Activated CD8-positive, alpha-beta memory T cell treated with anti-CD3 and anti-CD28 coated beads, Interleukin-2, amount 50 U/mL, for 1 hour (primary cell): ENCODE results near the gene B9D1.

Experiments
- DNase-seq: peaks from one replicate; pipeline ENCODE4 v3.0.0-alpha.2; 2020; ENCODE audit errors: extremely low read depth

B9D1 gene

DNA sequence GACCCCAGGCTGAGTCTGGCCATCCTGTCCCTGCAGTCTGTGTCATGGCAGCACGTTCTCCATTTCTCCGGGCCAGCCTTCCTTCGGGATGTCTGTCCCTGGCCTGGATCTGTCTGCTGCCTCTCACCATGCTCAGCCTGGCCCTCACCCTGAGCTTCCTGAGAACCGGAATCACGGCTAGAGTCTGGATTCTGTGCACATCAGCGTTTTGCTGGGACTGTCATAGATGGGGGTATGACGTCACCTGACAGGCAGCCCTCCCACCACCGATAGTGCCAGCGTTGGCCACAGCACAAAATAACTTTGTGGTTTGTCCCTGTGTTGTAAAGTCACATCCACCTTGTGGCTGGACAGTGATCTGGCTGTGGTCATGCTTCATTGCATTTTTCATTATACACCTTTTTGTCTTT is 59.2 kb downstream of the B9D1 start:
- no peak for DNase-seq

DNA sequence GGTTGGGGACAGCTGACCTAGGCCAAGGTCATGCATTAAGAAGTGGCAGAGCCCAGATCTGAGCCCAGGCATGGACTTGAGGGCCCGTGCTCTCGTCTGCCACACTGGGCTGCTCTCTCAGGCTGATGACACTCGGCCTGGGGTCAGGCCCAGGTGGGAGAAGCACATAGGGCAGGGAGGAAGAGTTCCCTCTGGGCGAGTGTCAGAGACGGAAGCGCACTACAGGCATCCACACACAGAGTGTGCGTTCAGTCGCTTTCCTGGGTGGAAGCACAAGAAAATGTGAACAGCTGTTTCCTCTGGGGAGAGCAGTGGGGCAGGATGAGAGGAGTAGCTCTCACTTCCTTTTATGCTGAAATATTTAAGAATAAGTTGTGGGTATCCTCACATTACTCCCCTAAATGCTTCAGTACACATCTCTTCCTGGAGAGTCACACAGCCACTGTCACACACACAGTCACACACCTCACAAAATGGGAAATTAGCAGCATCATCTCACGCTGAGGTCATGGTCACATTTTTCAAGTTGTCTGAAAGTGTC is 59.7 kb downstream of the B9D1 start:
- DNase-seq: no peak

DNA sequence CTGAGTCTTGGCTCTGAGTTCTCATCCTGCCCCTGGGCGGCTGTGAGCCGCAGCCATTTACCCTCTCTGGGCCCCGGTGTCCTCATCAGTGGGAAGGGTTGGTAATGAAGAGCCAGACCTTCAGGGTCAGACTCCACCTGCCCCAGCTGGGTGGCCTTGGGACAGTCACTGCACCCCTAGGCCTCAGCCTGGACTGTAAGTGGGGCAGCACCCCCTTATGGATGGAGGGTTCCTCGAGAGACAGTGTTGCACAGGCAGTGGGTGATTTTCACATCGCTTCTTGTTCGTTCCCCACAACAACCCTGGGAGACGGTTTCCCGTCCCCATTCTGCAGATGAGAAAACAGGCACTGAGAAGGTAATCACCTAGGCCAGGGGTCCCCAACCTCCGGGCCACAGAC is 60.5 kb downstream of the B9D1 start:
- DNase-seq: no peak

DNA sequence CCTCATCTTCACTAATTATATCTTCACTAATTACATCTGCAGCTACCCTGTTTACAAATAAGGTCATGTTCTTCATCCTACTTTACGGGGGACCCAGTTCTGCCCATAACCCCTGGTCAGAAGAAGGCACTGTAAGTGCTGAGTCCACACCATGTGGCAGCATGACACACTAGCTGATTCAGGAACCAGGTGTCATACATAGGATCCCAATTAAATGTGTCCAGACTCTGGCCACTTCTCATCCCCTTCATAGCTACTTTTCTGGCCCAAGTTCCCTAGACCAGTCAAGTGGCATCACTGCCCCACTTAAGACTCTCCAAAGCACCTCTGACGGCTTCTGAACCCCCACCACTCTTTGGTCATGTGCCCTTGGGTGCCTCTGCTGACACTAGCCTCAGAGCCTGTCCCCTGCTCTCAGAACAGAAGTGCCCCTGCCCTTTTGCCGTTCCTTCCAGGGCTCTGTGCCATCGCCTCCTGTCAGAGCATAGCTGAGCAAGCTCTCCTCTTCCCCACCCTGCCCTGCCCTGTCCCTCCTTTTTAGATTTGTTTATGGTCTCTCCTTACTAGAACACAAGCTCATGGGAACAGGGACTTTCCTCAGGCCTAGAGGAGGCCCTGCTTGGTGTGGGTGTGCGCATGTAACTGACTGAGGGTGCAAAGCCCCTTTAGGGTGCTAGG is 61.1 kb downstream of the B9D1 start:
- no peak for DNase-seq

DNA sequence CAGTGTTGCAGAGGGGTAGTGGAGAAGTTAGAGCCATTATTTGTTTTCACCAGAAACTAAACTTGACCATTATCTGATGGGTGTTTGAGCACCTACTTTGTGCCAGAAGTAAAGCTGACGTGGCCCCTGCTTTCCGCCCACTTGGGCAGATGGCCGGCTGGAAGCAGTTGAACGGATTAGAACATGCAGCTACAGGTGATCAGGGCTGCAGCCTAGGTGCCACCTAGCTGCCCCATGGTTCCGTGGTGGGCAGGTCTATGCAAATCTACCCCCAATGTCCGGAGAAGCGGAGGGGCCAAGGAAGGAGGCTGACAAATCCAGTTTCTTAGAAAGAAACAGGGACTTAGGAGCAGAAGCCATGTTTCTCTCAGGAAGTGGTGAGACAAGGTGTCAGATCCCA is 62.7 kb downstream of the B9D1 start:
- no peak for DNase-seq

DNA sequence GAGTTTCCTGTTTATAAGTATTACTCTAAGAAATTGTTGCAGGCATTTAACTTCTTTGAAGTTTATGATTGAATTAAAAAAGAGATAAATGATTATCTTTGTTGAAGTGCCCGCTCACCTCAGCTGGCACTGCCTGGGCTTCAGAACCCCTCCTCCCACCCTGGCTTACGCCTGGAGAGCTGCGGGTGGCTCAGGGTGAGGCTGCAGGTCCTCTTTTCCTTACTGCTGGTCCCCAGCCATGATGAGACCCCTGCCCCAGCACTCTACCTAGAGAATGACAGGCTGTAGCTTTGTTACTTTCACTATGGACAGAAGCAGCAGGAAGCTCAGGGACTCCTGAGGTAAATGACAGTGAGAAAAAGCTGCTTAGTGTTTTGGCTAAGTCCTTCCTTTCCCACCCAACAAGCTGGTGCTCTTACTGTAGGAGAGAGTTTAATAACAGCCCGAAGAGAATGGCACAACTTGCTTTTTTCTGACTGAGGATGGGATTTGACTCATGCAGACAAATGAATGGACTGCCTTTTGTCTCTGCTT is 63.2 kb downstream of the B9D1 start:
- DNase-seq: no peak

DNA sequence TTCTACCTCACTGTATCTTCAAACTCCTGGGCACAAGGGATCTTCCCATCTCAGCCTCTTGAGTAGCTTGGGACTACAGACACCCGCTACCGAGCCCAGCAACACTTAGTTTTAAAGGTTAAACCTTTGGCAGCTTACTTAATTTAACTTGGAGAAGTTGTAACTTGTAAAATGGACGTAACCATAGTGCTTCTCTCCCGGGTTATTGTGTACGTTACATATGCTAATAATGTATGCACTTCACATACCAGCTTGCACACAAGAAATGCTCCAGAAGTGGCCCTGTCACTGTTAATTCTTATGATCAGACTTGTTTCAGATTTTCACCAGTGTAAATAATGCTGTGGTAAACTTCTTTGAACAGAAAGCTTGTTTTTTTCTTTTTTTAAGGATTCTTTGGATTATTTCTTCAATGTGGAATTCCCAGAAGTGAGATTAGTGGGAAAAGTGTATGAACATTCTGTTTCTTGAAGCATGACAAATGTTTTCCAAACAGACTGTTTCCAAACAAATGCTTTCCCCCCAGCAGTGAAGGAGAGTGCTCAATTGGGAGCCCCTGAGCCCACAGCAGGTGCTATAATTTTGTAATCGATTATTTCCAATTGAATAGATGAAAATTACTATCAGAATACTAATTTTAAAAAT is 63.8 kb downstream of the B9D1 start:
- no peak for DNase-seq

DNA sequence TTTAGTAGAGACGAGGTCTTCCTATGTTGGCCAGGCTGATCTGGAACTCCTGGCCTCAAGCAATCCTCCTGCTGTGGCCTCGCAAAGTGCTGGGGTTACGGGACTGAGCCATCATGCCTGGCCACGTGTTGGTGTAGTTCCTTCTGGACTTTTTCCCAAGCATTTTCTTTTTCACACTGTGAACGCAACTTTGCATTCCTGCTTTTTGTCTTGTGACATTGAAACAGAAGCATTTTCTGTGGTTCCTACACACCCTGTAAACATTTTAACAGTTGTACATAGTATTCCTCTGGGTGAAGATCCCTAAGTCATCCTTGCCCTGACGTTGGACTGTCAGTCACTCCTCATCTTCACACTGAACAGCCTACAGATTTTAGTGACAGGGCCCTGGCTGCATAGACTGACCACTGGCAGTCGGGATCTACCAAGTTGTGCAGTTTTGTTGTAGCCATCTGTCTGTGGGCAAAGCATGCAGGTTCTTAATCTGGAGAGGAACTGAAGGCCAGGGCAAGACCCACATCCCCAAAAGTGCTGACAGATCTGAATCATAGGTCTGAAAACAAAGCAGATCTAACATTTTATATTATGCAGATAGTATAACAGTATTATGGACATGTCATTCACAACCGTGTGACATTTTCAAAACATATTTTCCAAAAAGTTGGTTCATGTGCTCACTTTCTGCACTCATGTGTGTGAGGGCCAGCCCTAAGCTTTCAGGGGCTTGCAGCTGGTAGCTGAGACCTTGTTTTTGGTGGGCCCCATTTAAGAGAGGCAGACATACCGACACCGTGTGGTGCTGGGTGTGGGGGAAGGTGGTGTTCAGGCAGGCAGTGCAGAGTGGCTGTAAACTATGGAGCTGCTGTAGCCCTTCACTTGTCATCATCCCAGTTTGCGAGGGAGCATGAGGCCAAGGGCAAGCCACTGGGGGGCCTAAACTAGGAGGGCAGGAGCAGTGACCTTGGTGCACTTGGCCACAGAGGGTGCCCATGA is 65.4 kb downstream of the B9D1 start:
- DNase-seq: no peak

DNA sequence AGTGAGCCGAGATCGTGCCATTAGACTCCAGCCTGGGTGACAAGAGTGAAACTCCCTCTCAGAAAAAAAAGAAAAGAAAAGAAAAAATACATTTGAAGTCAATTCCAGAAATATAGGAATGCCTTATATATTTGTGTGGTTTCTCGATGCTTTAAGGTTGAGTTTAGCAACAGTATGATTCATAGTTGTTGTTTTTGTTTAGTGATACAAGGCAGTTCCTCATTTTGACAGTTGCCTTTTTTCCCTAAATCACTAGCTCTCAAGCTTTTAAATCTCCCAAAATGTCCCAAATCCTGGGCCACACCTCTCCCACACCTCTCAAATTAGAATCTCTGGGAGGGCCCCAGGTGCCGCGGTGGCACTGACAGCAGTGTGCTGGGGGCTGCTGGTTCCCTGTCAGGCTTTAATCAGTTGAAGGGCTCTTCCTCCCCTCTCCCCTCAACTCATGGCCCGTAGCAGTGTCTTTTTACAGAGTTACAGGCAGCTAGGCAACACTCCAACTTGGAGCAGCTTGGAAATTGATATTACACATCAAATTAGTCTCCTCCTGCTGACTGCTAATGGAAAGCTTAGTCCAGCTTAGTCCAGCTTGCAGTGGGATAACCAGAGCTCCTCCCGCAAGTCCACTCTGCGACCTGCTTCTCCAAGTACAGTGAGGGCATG is 66.9 kb downstream of the B9D1 start:
- no peak for DNase-seq

DNA sequence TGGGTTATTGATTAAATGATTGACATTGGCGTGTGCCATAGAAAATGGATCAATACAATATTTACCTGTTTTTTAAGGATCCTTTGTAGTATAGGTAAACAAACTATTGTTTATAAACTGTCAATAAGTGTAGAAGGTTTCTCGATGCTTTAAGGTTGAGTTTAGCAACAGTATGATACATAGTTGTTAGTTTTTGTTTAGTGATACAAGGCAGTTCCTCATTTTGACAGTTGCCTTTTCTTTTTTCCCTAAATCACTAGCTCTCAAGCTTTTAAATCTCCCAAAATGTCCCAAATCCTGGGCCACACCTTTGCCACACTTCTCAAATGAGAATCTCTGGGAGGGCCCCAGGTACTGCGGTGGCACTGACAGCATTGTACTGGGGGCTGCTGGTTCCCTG is 68.1 kb downstream of the B9D1 start:
- no peak for DNase-seq
